ENCODE data around the gene GPR156. TPM values are rescaled to one million over a fixed set of nuclear protein-coding genes. Genes with fewer than 3 reads are reported as not detected.
"Not testable (repeated sequence)": the region's sequence is repeated elsewhere in the genome, so short reads cannot be mapped to it uniquely, and the experiment has no call there.

The GPR156 gene
- total RNA-seq, 2 donors from 2014 or later, result not detected

DNA sequence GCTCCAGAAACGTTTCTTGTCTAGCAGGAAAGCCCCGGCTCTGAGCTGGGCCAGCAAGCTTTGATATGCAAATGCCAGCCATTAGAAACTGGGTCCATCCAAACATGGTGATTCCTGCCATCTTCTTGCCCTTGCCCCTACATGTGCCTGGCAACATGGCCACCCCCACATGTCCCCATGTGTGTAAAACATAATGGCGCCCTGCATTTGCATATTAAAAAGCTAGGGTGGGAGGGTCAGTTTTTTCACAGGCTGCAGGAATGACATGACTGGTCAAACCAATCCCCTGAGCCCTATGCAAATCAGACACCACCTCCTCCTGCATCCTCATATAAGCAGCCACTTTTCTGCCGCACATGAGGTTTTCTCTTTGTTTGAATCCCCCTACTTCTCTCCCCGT is 21.2 kb downstream of the GPR156 start:
- H3K27ac Mint-ChIP-seq, result no peak overlapping the region
- H3K27me3 Mint-ChIP-seq (ENCODE audit: low read depth), result peaks cover 29% of the 10 kb centered on the region
- ATAC-seq (replicated peaks in 1 of 2) (no peak), DNase-seq (no peak)
- no peaks in the 10 kb centered on the region for H3K4me1 Mint-ChIP-seq (ENCODE audit: low read depth)
- H3K4me3 Mint-ChIP-seq, result no peak overlapping the region
- no peaks in the 10 kb centered on the region for H3K36me3 Mint-ChIP-seq (ENCODE audit: insufficient read depth in 2 of 2)
- H3K9me3 Mint-ChIP-seq, result no peaks in the 10 kb centered on the region

DNA sequence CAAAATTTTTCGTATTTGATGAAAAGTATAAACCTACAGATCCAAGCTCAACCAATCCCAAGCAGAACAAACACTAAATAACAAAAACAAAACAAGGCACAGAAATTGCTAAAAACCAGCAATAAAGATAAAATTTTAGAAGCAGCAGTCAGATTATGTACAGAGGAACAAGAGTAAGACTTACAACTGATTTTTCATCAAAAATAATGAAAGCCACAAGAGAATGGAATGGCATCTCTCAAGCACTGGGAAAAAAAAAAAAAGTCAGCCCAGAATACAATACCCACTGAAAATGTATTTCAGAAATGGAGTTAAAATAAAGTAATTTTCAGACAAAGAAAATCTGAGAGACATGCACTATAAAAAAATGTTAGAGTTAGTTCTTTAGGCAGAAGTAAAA is 27.0 kb downstream of the GPR156 start:
- Mint-ChIP-seq H3K27me3 (ENCODE audit: low read depth) (peaks cover 34% of the 10 kb centered on the region), H3K9me3 (peaks cover 9 to 12% of the 10 kb centered on the region in 2 donors), H3K4me1 (ENCODE audit: low read depth) (no peaks in the 10 kb centered on the region), H3K27ac (no peak overlapping the region), H3K36me3 (ENCODE audit: insufficient read depth in 2 of 2) (peaks cover 3 to 7% of the 10 kb centered on the region in 2 donors), H3K4me3 (no peak overlapping the region)
- no peak for ATAC-seq (replicated peaks in 1 of 2)
- no peak for DNase-seq

DNA sequence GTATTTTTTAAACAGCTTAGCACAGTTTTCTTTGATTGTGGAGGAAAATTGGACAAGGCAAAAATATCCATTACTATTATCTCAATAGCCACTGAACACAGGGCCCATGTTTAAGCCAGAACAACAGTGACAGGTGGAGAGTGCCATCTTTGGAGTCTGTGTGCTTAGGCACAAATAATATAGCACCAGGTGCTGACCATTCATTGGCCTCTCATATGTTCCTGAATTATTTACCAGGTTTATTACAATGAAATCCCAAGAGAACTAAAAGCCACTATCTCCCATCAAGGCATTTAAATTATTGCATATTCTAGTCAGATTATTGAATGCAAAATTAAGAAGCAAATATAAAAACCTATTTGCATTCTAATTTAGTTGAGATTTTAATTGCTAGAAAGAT is 39.6 kb downstream of the GPR156 start:
- H3K27ac Mint-ChIP-seq, result no peak overlapping the region
- H3K9me3 Mint-ChIP-seq, result no peaks in the 10 kb centered on the region
- H3K36me3 Mint-ChIP-seq (ENCODE audit: insufficient read depth in 2 of 2), result no peaks in the 10 kb centered on the region
- H3K27me3 Mint-ChIP-seq (ENCODE audit: low read depth), result peaks cover 37% of the 10 kb centered on the region
- no peak for ATAC-seq (replicated peaks in 1 of 2)
- H3K4me3 Mint-ChIP-seq, result no peak overlapping the region
- no peaks in the 10 kb centered on the region for H3K4me1 Mint-ChIP-seq (ENCODE audit: low read depth)
- DNase-seq, result no peak

DNA sequence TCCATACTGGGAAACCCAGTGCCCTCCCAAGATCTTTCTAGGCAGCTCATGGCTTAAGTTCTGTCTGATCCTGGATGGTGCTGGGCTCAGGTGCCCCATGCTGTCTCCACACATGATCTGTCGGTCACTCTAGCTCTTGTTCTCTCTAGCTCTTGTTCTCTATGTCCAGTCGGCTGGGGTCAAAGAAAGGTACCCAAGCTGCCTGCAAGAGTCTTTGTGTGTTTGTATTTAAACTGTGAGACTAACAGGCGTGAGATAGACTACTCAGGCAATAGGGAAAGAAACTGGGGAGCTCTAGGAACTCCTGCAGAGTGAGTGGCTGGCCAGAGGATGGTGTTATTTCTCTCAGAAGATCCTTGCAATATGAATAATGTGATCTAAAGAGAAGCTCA is 40.2 kb downstream of the GPR156 start:
- H3K36me3 Mint-ChIP-seq (ENCODE audit: insufficient read depth in 2 of 2), result no peaks in the 10 kb centered on the region
- ATAC-seq (replicated peaks in 1 of 2), result no peak
- peaks cover 40% of the 10 kb centered on the region for H3K27me3 Mint-ChIP-seq (ENCODE audit: low read depth)
- H3K27ac Mint-ChIP-seq, result no peak overlapping the region
- H3K9me3 Mint-ChIP-seq, result no peaks in the 10 kb centered on the region
- no peak overlapping the region for H3K4me3 Mint-ChIP-seq
- H3K4me1 Mint-ChIP-seq (ENCODE audit: low read depth), result no peaks in the 10 kb centered on the region
- DNase-seq, result no peak

DNA sequence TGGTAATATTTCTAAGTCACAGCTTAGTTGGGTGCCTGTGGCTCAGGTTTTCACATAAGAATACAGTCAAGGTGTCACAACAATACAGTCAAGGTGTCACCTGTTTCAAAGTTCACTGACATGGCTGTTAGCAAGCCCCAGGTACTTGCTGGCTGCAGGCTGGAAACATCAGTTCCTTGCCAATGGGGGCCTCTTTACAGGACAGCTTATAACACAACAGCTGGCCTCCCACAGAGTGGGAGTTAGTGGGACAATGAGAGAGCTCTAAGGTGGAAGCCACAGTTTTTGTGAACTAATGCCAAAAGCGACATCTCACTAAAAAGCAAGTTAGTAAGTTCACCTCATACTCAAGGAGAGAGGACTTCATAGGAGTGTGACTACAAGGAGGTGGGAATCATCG is 45.4 kb downstream of the GPR156 start:
- DNase-seq, result no peak
- H3K27ac Mint-ChIP-seq, result no peak overlapping the region
- H3K9me3 Mint-ChIP-seq, result peaks cover 0 to 4% of the 10 kb centered on the region in 2 donors
- no peaks in the 10 kb centered on the region for H3K36me3 Mint-ChIP-seq (ENCODE audit: insufficient read depth in 2 of 2)
- no peak for ATAC-seq (replicated peaks in 1 of 2)
- H3K27me3 Mint-ChIP-seq (ENCODE audit: low read depth), result peaks cover 85% of the 10 kb centered on the region
- no peaks in the 10 kb centered on the region for H3K4me1 Mint-ChIP-seq (ENCODE audit: low read depth)
- no peak overlapping the region for H3K4me3 Mint-ChIP-seq

DNA sequence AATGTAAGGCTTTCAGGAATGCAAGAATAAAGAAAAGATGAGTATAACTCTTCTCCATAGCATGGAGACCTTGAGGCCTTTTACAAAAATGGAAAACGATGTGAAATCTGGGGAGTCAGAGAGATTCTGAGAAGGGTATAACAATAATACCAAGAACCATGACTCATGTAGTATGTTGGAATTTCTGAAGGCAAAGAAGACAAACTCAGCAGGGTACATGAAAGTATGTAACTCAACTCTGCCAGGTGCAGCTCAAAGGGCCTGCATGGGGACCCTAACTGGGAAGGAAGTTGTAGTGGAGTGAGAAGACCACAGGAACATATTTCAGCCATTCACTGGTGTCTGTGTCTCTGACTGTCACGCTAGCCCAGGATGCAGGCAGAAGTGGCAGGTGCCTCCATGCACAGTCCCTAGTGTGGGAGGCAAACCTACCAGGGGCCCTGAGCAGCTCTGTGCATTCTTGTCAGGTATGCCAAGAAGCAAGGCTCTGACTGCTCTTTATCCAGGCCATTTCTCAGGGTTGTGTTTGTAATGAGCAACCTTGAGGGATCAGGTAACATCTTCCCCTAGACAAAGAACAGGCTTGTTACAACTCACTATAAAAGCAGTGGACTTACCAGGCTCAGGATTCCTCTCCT is 57.2 kb downstream of the GPR156 start:
- Mint-ChIP-seq H3K27ac (no peak overlapping the region), H3K4me3 (no peak overlapping the region), H3K36me3 (ENCODE audit: insufficient read depth in 2 of 2) (no peaks in the 10 kb centered on the region), H3K4me1 (ENCODE audit: low read depth) (no peaks in the 10 kb centered on the region), H3K9me3 (no peaks in the 10 kb centered on the region), H3K27me3 (ENCODE audit: low read depth) (peaks cover 10% of the 10 kb centered on the region)
- DNase-seq (no peak), ATAC-seq (replicated peaks in 1 of 2) (peak; percentile 27 to 38)

DNA sequence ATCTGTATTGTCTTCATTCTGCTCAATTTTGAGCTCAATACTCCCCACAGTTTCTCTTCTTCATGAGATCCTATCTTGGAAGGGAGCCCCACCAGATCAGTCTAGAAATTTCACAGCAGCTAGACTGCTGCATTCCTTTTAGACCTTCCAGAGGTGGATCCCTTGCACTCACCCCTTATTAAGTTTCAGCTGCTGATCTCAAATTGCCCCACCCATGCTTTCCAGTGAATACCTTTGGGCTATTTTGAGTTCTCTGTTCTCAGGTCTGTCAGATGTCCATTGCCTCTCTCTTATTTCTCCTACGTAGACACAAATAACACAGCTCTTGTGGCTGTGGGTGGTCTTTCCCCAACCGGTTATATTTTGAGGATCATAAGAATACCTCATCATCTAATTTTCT is 60.8 kb downstream of the GPR156 start:
- H3K36me3 Mint-ChIP-seq (ENCODE audit: insufficient read depth in 2 of 2), result no peaks in the 10 kb centered on the region
- H3K27me3 Mint-ChIP-seq (ENCODE audit: low read depth), result peaks cover 10% of the 10 kb centered on the region
- no peak overlapping the region for H3K4me3 Mint-ChIP-seq
- no peak overlapping the region for H3K27ac Mint-ChIP-seq
- no peak for DNase-seq
- H3K9me3 Mint-ChIP-seq, result no peaks in the 10 kb centered on the region
- no peak for ATAC-seq (replicated peaks in 1 of 2)
- no peaks in the 10 kb centered on the region for H3K4me1 Mint-ChIP-seq (ENCODE audit: low read depth)

DNA sequence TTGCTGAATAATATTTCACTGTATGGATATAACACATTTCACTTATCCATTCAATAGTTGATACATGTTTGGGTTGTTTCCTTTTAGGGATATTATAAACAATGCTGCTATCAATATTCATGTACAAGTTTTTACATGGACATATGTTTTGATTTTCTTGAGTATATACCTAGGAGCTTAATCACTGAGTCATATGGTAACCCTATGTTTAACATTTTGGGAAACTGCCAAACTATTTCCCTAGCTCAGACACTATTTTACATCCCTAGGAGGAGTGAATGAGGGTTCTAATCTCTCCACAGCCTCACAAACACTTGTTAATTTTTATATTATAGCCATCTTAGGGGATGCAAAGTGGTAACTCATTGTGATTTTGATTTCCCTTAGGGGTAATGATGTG is 66.0 kb downstream of the GPR156 start:
- Mint-ChIP-seq H3K4me3 (no peak overlapping the region), H3K27ac (no peak overlapping the region), H3K4me1 (ENCODE audit: low read depth) (no peaks in the 10 kb centered on the region), H3K9me3 (no peaks in the 10 kb centered on the region), H3K36me3 (ENCODE audit: insufficient read depth in 2 of 2) (no peaks in the 10 kb centered on the region), H3K27me3 (ENCODE audit: low read depth) (no peaks in the 10 kb centered on the region)
- DNase-seq, result no peak
- ATAC-seq (replicated peaks in 1 of 2), result no peak

DNA sequence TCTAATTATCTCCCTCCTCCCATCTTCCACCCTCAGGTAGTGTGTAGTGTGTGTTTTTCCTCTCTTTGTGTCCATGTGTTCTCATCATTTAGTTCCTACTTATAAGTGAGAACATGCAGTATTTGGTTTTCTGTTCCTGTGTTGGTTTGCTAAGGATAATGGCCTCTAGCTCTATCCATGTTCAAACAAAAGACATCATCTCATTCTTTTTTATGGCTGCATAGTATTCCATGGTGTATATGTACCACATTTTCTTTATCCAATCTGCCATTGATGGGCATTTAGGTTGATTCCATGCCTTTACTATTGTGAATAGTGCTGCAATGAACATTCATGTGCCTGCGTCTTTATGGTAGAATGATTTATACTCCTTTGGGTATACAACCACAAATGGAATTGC is 68.4 kb downstream of the GPR156 start:
- H3K27me3 Mint-ChIP-seq (ENCODE audit: low read depth); H3K4me3 Mint-ChIP-seq; H3K4me1 Mint-ChIP-seq (ENCODE audit: low read depth); ATAC-seq (replicated peaks in 1 of 2); H3K36me3 Mint-ChIP-seq (ENCODE audit: insufficient read depth in 2 of 2); DNase-seq; H3K9me3 Mint-ChIP-seq; H3K27ac Mint-ChIP-seq: not testable (repeated sequence)

DNA sequence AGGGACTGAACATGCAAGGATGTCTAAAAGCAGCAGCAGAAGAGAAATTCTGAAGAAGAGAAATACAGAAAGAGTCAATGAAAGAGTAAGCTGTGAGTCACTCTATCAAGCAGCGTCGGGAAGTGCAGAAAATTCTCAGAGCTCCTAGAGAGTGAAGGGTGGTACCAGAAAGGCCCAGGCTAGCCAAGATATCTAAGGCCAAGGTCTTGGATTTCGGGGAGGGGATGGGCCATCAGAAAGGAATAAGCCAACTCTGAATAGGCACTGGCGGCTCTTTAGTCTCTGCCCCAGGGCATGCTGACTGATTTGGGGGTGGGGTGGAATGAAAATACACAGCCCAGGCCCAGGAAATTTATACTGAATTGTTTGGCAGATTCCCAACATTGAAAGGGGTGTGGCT is 70.8 kb downstream of the GPR156 start:
- Mint-ChIP-seq H3K4me1 (ENCODE audit: low read depth) (no peaks in the 10 kb centered on the region), H3K27ac (no peak overlapping the region), H3K27me3 (ENCODE audit: low read depth) (peaks cover 24% of the 10 kb centered on the region), H3K9me3 (no peaks in the 10 kb centered on the region), H3K4me3 (no peak overlapping the region), H3K36me3 (ENCODE audit: insufficient read depth in 2 of 2) (no peaks in the 10 kb centered on the region)
- no peak for ATAC-seq (replicated peaks in 1 of 2)
- no peak for DNase-seq

DNA sequence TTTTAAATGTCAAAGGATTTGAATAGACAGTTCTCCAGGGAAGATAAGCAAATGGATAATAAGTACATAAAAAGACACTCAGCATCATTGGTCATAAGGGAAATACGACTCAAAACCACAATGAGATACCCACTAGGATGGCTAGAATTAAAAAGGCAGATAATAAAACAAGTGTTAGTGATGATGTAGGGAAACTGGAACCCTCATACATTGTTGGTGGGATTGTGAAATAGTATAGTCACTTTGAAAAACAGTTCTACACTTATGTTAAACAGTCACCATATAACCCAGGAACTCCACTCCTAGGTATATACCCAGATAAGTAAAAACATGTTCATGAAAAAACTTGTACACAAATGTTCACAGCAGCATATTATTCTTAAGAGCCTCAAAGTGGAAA is 72.5 kb downstream of the GPR156 start:
- no peak overlapping the region for H3K27ac Mint-ChIP-seq
- H3K4me3 Mint-ChIP-seq, result no peak overlapping the region
- no peaks in the 10 kb centered on the region for H3K4me1 Mint-ChIP-seq (ENCODE audit: low read depth)
- H3K9me3 Mint-ChIP-seq, result no peaks in the 10 kb centered on the region
- H3K27me3 Mint-ChIP-seq (ENCODE audit: low read depth), result peaks cover 26% of the 10 kb centered on the region
- DNase-seq, result no peak
- ATAC-seq (replicated peaks in 1 of 2), result no peak
- H3K36me3 Mint-ChIP-seq (ENCODE audit: insufficient read depth in 2 of 2), result no peaks in the 10 kb centered on the region

DNA sequence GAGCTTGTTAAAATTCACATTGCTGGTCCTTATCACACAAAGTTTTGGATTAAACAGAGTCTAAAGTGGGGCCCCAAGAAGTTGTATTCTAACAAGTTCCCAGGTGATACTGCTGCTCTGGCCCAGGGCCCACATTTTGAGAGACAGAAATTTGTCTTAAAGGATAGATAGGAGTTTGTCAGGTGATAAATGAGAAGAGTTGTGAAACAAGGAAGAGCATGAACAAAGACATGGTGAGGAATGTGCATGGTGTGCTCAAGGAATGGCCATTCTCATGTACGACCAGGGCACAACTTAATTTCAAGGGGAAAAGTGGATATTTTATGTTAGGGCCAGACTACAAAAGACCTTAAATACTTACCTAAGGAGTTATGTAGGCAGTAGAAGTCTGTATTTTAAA is 75.6 kb downstream of the GPR156 start:
- H3K9me3 Mint-ChIP-seq, result no peaks in the 10 kb centered on the region
- no peaks in the 10 kb centered on the region for H3K4me1 Mint-ChIP-seq (ENCODE audit: low read depth)
- no peak overlapping the region for H3K27ac Mint-ChIP-seq
- peaks cover 26% of the 10 kb centered on the region for H3K27me3 Mint-ChIP-seq (ENCODE audit: low read depth)
- H3K36me3 Mint-ChIP-seq (ENCODE audit: insufficient read depth in 2 of 2), result no peaks in the 10 kb centered on the region
- ATAC-seq (replicated peaks in 1 of 2) (no peak), DNase-seq (no peak)
- no peak overlapping the region for H3K4me3 Mint-ChIP-seq

DNA sequence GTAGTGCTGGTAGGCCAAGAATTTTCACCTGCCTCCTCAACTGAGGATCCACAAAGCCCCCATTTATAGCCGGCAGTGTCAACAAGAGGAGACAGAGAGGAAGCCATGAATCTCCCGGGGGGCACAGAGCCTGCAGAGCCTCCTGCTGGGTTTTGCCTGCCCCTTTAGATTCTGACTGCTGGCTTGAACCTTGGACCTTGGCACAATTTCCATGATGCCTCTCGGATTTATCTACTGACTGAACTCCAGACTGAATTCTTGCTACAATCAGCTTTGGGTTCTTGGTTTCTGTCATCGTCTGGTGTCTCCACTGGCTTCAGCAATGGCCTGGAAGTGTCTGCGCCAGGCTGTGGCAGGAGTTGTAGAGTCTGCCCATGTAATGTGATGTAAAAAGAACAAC is 80.7 kb downstream of the GPR156 start:
- Mint-ChIP-seq H3K9me3 (no peaks in the 10 kb centered on the region), H3K4me1 (ENCODE audit: low read depth) (no peaks in the 10 kb centered on the region), H3K27me3 (ENCODE audit: low read depth) (peaks cover 3% of the 10 kb centered on the region), H3K36me3 (ENCODE audit: insufficient read depth in 2 of 2) (no peaks in the 10 kb centered on the region), H3K27ac (no peak overlapping the region), H3K4me3 (no peak overlapping the region)
- DNase-seq (no peak), ATAC-seq (replicated peaks in 1 of 2) (no peak)

DNA sequence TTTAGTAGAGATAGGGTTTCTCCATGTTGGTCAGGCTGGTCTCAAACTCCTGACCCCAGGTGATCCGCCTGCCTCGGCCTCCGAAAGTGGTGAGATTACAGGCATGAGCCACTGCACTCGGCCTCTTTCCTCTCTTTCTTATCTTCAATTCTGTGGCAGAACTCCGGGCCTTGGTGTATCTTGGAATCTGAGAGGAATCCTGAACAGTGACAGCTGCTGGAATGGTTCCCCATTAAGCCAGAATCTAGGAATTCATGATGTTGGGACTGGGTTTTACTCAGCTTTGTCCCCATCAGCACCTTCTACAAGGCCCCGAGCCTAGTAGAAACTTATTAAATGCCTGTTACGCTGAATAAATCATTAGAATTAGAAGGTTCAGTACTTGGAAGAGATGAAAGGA is 81.4 kb downstream of the GPR156 start:
- Mint-ChIP-seq H3K4me1 (ENCODE audit: low read depth) (no peaks in the 10 kb centered on the region), H3K36me3 (ENCODE audit: insufficient read depth in 2 of 2) (no peaks in the 10 kb centered on the region), H3K27ac (no peak overlapping the region), H3K4me3 (no peak overlapping the region), H3K27me3 (ENCODE audit: low read depth) (no peaks in the 10 kb centered on the region), H3K9me3 (no peaks in the 10 kb centered on the region)
- ATAC-seq (replicated peaks in 1 of 2) (no peak), DNase-seq (no peak)
